Spinal cord (tissue), 10 donors: ENCODE measurements around the gene TDP1. TPM values are rescaled to one million over a fixed set of nuclear protein-coding genes. Genes with fewer than 3 reads are reported as not detected.

ENCODE experiments used
- DNase-seq, 6 donors: peaks; one replicate each; pipeline versions ENCODE4 v3.0.0 to v3.0.0-alpha.2; 2013 to 2015; ENCODE audit warnings: low spot score in 6 of 6, low read depth in 4 of 6
- H3K27ac ChIP-seq: one replicate; pipeline ENCODE4 v1.5.1; 2013; ENCODE audit warnings: low read depth, low read length, control low read depth
- H3K27me3 ChIP-seq: one replicate; pipeline ENCODE4 v1.6.1; 2013; ENCODE audit warnings: low read length; ENCODE audit not compliant: control insufficient read depth, insufficient read depth
- H3K36me3 ChIP-seq: one replicate; pipeline ENCODE4 v1.6.1; 2013; ENCODE audit warnings: low read length; ENCODE audit not compliant: control insufficient read depth, insufficient read depth
- H3K4me1 ChIP-seq: one replicate; pipeline ENCODE4 v1.6.1; 2013; ENCODE audit warnings: low read length; ENCODE audit not compliant: control insufficient read depth, insufficient read depth
- H3K4me3 ChIP-seq: one replicate; pipeline ENCODE4 v1.5.1; 2013; ENCODE audit warnings: low read depth, low read length, control low read depth
- H3K9me3 ChIP-seq: one replicate; pipeline ENCODE4 v1.6.1; 2013; ENCODE audit warnings: low read length; ENCODE audit not compliant: control insufficient read depth, insufficient read depth
- WGBS: methylation state at CpG from one replicate; pipeline ENCODE4 v1.1.5; 2013; ENCODE audit warnings: missing lambda C conversion rate; ENCODE audit not compliant: insufficient coverage; 5-methylcytosine and 5-hydroxymethylcytosine counted together
- polyA plus RNA-seq, 2 donors: library from polyadenylated mRNA; unstranded; fragments of 120-200 nt; gene quantifications; one replicate each; pipeline ENCODE4 v1.2.1, GENCODE V29; 2013; ENCODE audit not compliant: insufficient read length in 2 of 2
- total RNA-seq, 2 donors: library from RNA; depleted of rRNA in 1 of 2; stranded (reverse); fragments of 120-200 nt in 1 of 2; fragments of >200 nt in 1 of 2; gene quantifications; one replicate each; pipeline versions ENCODE4 v1.2.3 to v1.2.4, GENCODE V29; 2013 to 2014
- donor health status: healthy.

TDP1 gene
- total and polyA plus RNA-seq, 4 donors = 16.5 to 24.5 (median 18.1) TPM

DNA sequence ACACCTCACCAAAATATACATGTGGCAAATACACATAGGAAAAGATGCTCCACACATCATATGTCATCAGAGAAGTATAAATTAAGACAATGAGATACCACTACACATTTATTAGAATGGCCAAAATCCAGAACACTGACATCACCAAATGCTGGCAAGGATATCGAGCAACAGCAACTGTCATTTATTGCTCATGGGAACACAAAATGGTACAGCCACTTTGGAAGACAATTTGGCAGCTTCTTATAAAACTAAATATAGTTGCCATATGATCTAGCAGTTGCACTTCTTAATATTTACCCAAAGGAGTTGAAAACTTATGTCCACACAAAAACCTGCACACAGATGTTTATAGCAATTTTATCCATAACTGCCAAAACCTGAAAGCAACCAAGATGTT is 99.1 kb downstream of the TDP1 start:
- Histone ChIP-seq H3K36me3 (no peaks in the 10 kb centered on the region), H3K27ac (no peak overlapping the region), H3K9me3 (no peaks in the 10 kb centered on the region), H3K27me3 (peaks cover 13% of the 10 kb centered on the region), H3K4me1 (no peaks in the 10 kb centered on the region), H3K4me3 (no peak overlapping the region)
- no peak for DNase-seq
- 80% methylated on average over 1 of the region's 1 CpG for WGBS

- no peak for DNase-seq
- Histone ChIP-seq H3K4me1 (peaks cover 16% of the 10 kb centered on the region), H3K4me3 (no peak overlapping the region), H3K9me3 (no peaks in the 10 kb centered on the region), H3K27me3 (peaks cover 33% of the 10 kb centered on the region), H3K36me3 (no peaks in the 10 kb centered on the region), H3K27ac (no peak overlapping the region)
- 60% methylated on average over 8 of the region's 8 CpGs for WGBS
Measured at GRCh38 chr14:90056826-90057225, 101.1 kb downstream of the TDP1 start.

DNA sequence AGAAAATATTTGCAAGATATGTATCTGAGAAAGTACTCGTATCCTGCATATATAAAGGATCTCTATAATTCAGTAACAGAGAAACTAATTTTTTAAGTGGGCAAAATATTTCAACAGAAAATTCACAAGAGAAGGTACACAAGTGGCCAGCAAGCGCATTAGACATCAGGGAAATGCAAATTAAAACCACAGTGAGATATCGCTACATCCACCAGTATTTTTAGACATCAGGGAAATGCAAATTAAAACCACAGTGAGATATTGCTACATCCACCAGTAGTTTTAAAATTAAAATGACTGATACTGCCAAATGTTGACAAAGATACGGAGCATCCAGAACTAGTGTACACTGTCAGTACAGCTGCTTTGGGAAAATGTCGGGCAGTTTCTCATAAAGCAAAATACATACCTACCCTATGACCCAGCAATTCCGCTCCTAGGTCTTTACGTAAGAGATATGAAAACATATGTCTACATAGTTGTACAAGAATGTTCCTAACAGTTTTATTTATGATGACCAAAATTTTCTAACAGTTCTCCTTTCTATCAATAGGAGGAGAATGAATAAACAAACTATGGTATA is 103.2 kb downstream of the TDP1 start:
- no peak for DNase-seq
- Histone ChIP-seq H3K36me3 (no peaks in the 10 kb centered on the region), H3K27me3 (peaks cover 52% of the 10 kb centered on the region), H3K4me3 (no peak overlapping the region), H3K9me3 (no peaks in the 10 kb centered on the region), H3K4me1 (peaks cover 23% of the 10 kb centered on the region), H3K27ac (no peak overlapping the region)
- no CpG with 5 or more reads among the region's 7 CpGs for WGBS

DNA sequence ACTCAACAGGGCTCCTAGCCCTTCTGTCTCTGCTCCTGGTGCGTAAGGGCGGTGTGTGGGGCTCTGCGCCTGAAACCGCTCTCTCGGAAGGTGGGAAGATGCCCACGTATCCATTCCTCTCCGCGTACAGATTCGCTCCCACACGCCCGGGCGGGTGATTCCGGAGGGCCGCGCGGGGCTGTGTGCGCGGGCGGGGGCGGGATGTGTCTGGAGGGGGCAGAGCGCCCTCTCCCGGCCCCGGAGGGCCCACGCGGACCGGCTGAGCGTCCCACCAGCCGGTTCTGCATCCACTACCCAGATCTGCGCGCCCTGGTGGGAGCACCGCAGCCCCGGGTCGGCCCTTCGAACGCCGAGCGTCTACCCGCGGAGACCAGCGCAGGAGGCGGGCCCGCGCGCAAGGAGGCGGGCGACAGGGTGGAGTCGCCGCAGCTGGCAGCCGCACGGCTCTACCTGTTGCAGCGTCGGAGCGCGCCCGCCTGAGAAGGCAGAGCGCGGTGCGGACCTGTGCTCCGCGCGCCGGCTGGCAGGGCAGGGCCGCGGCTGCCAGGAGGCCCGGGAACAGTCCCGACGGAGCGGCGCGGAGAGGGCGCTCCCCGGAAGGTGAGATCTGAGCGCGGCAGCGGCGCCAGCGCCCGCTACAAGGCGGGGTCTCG is 104.7 kb downstream of the TDP1 start:
- Histone ChIP-seq H3K4me1 (peaks cover 23% of the 10 kb centered on the region), H3K36me3 (no peaks in the 10 kb centered on the region), H3K27ac (no peak overlapping the region), H3K9me3 (no peaks in the 10 kb centered on the region), H3K27me3 (peaks cover 63% of the 10 kb centered on the region), H3K4me3 (peak overlapping the region; percentile 42)
- WGBS = under 1% methylated on average over 80 of the region's 80 CpGs
- DNase-seq = peak in 5 of 6 donors; percentile 15 to 83 (median 48)

- no peaks in the 10 kb centered on the region for H3K36me3 ChIP-seq
- under 1% methylated on average over 59 of the region's 60 CpGs for WGBS
- H3K27me3 ChIP-seq = peaks cover 65% of the 10 kb centered on the region
- peak overlapping the region; percentile 18 for H3K4me3 ChIP-seq
- DNase-seq = no peak
- H3K9me3 ChIP-seq = no peaks in the 10 kb centered on the region
- H3K4me1 ChIP-seq = peaks cover 23% of the 10 kb centered on the region
- H3K27ac ChIP-seq = no peak overlapping the region
Measured at GRCh38 chr14:90060965-90061684, 105.4 kb downstream of the TDP1 start.

GRCh38 chr14:90061685-90062126 is 106.0 kb downstream of the TDP1 start, which contains the start of gene KCNK13:
KCNK13 (plus strand) TSS chr14:90061994; CDS start chr14:90062206, 212 bp downstream.
- Histone ChIP-seq H3K27me3 (peaks cover 65% of the 10 kb centered on the region), H3K4me1 (peaks cover 23% of the 10 kb centered on the region), H3K4me3 (peak within 1 kb of the TSS; percentile 18), H3K36me3 (no peaks in the 10 kb centered on the region), H3K9me3 (no peaks in the 10 kb centered on the region), H3K27ac (no peak within 1 kb of the TSS)
- DNase-seq = peak in 2 of 6 donors; percentile 22 to 27
- WGBS = 0% methylated on average over 51 of the region's 52 CpGs

GRCh38 chr14:90062127-90062794 is 106.5 kb downstream of the TDP1 start:
- under 1% methylated on average over 63 of the region's 63 CpGs for WGBS
- peaks cover 61% of the 10 kb centered on the region for H3K27me3 ChIP-seq

DNA sequence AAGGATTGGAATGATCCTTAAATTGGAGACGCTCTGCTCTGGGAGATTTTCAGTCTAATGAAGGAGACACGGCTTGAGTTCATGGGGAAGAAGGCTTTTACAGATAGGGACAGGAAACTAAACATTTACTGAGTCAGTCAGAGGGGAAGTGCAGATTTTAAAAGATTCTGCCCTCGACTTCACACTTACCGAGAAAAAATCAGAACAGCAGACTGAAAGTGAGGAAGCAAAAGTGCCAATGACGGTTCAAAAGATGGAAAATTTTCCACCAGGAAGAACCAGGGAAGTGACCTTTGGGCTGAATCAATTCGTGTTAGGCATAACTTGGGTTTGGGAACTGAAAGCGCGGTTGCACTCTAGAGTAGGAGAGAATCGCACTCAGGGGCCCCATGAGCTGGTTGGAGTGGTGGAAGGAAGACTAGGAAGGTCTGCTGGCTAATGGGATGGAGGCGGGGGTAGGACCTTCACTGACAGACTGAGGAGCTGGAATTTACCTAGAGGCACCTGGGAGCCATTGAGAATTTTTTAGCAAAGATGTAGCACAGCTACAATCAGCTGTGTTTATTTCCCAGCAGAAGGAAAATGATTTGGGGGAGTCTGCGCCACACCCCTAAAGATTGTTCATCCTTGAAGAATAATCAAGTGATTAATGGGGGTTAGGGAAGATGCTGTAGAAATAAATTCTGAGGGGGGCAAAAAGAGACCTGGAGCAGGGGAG is 107.3 kb downstream of the TDP1 start:
- H3K36me3 ChIP-seq = no peaks in the 10 kb centered on the region
- H3K4me1 ChIP-seq = peaks cover 23% of the 10 kb centered on the region
- H3K4me3 ChIP-seq = peak overlapping the region; percentile 16
- no peak overlapping the region for H3K27ac ChIP-seq
- peaks cover 61% of the 10 kb centered on the region for H3K27me3 ChIP-seq
- no peak for DNase-seq
- WGBS = 36% methylated on average over 11 of the region's 11 CpGs
- H3K9me3 ChIP-seq = no peaks in the 10 kb centered on the region

More at GRCh38 chr14:90062127-90062794, 106.5 kb downstream of the TDP1 start:
- Histone ChIP-seq H3K9me3 (no peaks in the 10 kb centered on the region), H3K4me3 (peak overlapping the region; percentile 16), H3K27ac (no peak overlapping the region), H3K36me3 (no peaks in the 10 kb centered on the region), H3K4me1 (peaks cover 23% of the 10 kb centered on the region)
- peak in 2 of 6 donors; percentile 27 to 42 for DNase-seq

DNA sequence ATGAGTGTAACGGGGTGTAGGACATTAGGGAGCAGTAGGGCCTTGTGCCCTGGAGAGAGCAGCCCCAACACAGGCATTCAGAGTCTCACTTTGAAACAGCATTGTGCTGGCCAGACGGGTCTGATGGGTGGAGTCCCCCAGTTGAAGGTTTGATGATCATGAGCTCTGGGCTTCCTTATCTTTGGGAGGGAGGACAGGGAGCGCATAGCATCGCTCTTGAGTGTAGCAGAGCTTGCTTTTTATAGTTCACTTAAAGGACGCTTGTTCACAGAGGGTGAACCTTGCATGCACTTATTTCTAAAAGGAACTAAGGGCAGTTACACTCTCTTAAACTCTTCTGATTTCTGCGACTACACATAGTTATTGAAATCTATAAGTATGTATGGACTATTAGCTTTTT is 116.6 kb downstream of the TDP1 start:
- Histone ChIP-seq H3K4me1 (no peaks in the 10 kb centered on the region), H3K9me3 (no peaks in the 10 kb centered on the region), H3K27me3 (peaks cover 6% of the 10 kb centered on the region), H3K4me3 (no peak overlapping the region), H3K27ac (no peak overlapping the region), H3K36me3 (no peaks in the 10 kb centered on the region)
- 67% methylated on average over 3 of the region's 6 CpGs for WGBS
- no peak for DNase-seq
